NCI-H2227 (cell line): ENCODE results near the gene ZNF775.
"Not testable (repeated sequence)": the region's sequence is repeated elsewhere in the genome, so short reads cannot be mapped to it uniquely, and the experiment has no call there.

Source experiments
- DNase-seq: peaks from one replicate; lab custom pipeline; 2025; ENCODE audit not compliant: unreplicated experiment; lab: John Stamatoyannopoulos, UW

ZNF775 gene

GRCh38 chr7:150380463-150380862 lies 1.3 kb downstream of the ZNF775 start:
- DNase-seq: no peak

- no peak for DNase-seq
Measured at GRCh38 chr7:150381096-150381495, 2.0 kb downstream of the ZNF775 start.

- no peak for DNase-seq
Measured at GRCh38 chr7:150381785-150382122, 2.6 kb downstream of the ZNF775 start.

GRCh38 chr7:150382123-150382843 lies 3.2 kb downstream of the ZNF775 start:
- no peak for DNase-seq

GRCh38 chr7:150382844-150383225 lies 3.7 kb downstream of the ZNF775 start:
- no peak for DNase-seq

- DNase-seq: peak; percentile 82
Measured at GRCh38 chr7:150383710-150384397, 4.7 kb downstream of the ZNF775 start.

GRCh38 chr7:150384406-150385301 lies 5.5 kb downstream of the ZNF775 start:
- no peak for DNase-seq

- DNase-seq: peak; percentile 42
Measured at GRCh38 chr7:150385302-150385723, 6.2 kb downstream of the ZNF775 start.

GRCh38 chr7:150385884-150386283 lies 6.8 kb downstream of the ZNF775 start:
- not testable (repeated sequence) for DNase-seq

- DNase-seq: no peak
Measured at GRCh38 chr7:150388306-150388705, 9.2 kb downstream of the ZNF775 start.

GRCh38 chr7:150388709-150389531 lies 9.8 kb downstream of the ZNF775 start:
- DNase-seq: no peak

GRCh38 chr7:150389532-150389816 lies 10.3 kb downstream of the ZNF775 start:
- DNase-seq: no peak

- no peak for DNase-seq
Measured at GRCh38 chr7:150390205-150390604, 11.1 kb downstream of the ZNF775 start.

GRCh38 chr7:150393325-150393724 lies 14.2 kb downstream of the ZNF775 start:
- no peak for DNase-seq

GRCh38 chr7:150396426-150396825 lies 17.3 kb downstream of the ZNF775 start:
- DNase-seq: no peak

GRCh38 chr7:150396851-150397260 lies 17.7 kb downstream of the ZNF775 start:
- DNase-seq: no peak

- DNase-seq: no peak
Measured at GRCh38 chr7:150397346-150398107, 18.4 kb downstream of the ZNF775 start.

- DNase-seq: no peak
Measured at GRCh38 chr7:150398108-150398964, 19.2 kb downstream of the ZNF775 start.

- no peak for DNase-seq
Measured at GRCh38 chr7:150398965-150399320, 19.8 kb downstream of the ZNF775 start.
